K562 (cell line): ENCODE data around the gene KLK3. TPM values are rescaled to one million over a fixed set of nuclear protein-coding genes. Genes with fewer than 3 reads are reported as not detected.
A peak's percentile ranks its signal among the peaks of the same experiment; 100 is the strongest.

Source experiments
- CBFA2T2 ChIP-seq: fragments of 450-650 bp; conservative IDR thresholded peaks from 2 replicates; pipeline ENCODE4 v1.6.1; 2017; ENCODE audit warnings: mild to moderate bottlenecking
- CBX3 ChIP-seq, 2 experiments: IDR thresholded peaks; 1 replicate in 1 of 2; 2 replicates in 1 of 2; pipeline ENCODE4 v1.6.1; 2012; ENCODE audit warnings: inconsistent platforms in 2 of 2, low read length in 2 of 2, borderline replicate concordance in 1 of 2, control low read depth in 1 of 2
- EP300 ChIP-seq: IDR thresholded peaks from 2 replicates; pipeline ENCODE4 v1.6.1; 2012; ENCODE audit warnings: low read length, improper control_type of control experiment
- FOXA3 ChIP-seq, 2 experiments: fragments of 450-650 bp in 1 of 2; sonication (generic) in 1 of 2; formaldehyde crosslinking; IDR thresholded peaks in 1 of 2; conservative IDR thresholded peaks in 1 of 2; 2 replicates each; pipeline versions ENCODE4 v1.4.0 to v1.8.0; 2020 to 2022; ENCODE audit warnings: mild to moderate bottlenecking in 2 of 2, missing genetic modification reagents in 1 of 2
- HNRNPUL1 ChIP-seq: fragments of 200-400 bp; formaldehyde crosslinking; IDR thresholded peaks from 2 replicates; pipeline ENCODE4 v1.6.1; 2017; ENCODE audit warnings: low read length
- LARP7 ChIP-seq: fragments of 450-650 bp; IDR thresholded peaks from 2 replicates; pipeline ENCODE4 v1.6.1; 2016
- MTA1 ChIP-seq: fragments of 450-650 bp; IDR thresholded peaks from 2 replicates; pipeline ENCODE4 v1.6.1; 2017; ENCODE audit warnings: borderline replicate concordance
- NBN ChIP-seq: fragments of 450-650 bp; IDR thresholded peaks from 2 replicates; pipeline ENCODE4 v1.6.1; 2016; ENCODE audit warnings: low read depth, mild to moderate bottlenecking
- NR2F6 ChIP-seq: fragments of 450-650 bp; formaldehyde crosslinking; IDR thresholded peaks from 2 replicates; pipeline ENCODE4 v1.4.0; 2020; ENCODE audit warnings: mild to moderate bottlenecking
- RBBP5 ChIP-seq: fragments of 200-600 bp; sonication (generic); IDR thresholded peaks from 2 replicates; pipeline ENCODE4 v1.6.1; 2012; ENCODE audit warnings: borderline replicate concordance, mild to moderate bottlenecking, low read length, control low read depth, inconsistent platforms; ENCODE audit not compliant: insufficient read depth, poor library complexity, severe bottlenecking
- STAG1 ChIP-seq: sonication (generic); formaldehyde crosslinking; IDR thresholded peaks from 2 replicates; pipeline ENCODE4 v1.5.0; 2020; ENCODE audit warnings: missing genetic modification reagents, borderline replicate concordance
- ZNF583 ChIP-seq: fragments of 250-450 bp; sonication (Bioruptor Pico); IDR thresholded peaks from 2 replicates; pipeline ENCODE4 v1.4.0; 2020
- polyA plus RNA-seq, 8 experiments: library from polyadenylated mRNA; depleted of rRNA in 4 of 8; stranded (reverse) in 5 of 8; unstranded in 3 of 8; fragments of >200 nt; fragmentation: Nextera tagmentation in 2 of 8; fragmentation: Illumina TruSeq in 1 of 8; extraction: Ambion mirVana in 2 of 8; extraction: Trizol in 1 of 8; gene quantifications; 2 replicates each; pipeline versions ENCODE4 v1.2.1 to v1.2.3, GENCODE V29; 2011 to 2014; ENCODE audit warnings: inconsistent platforms in 1 of 8, missing spikeins in 1 of 8
- total RNA-seq, 7 experiments: library from RNA; depleted of rRNA in 6 of 7; stranded (reverse); fragments of >200 nt in 6 of 7; fragmentation: Illumina TruSeq in 2 of 7; extraction: Trizol in 2 of 7; gene quantifications; 2 replicates each; pipeline versions ENCODE4 v1.2.1 to v1.2.3, GENCODE V29; 2011 to 2021; ENCODE audit warnings: low replicate concordance in 1 of 7
- TF ChIP-seq, protein P1 (sequence below): IDR thresholded peaks from 2 replicates; pipeline ENCODE4 v1.6.1; 2011; ENCODE audit not compliant: insufficient read length; ENCODE audit errors: extremely low read depth
- TF ChIP-seq, protein P2 (sequence below), 2 experiments: fragments of 450-650 bp; IDR thresholded peaks; 2 replicates each; pipeline ENCODE4 v1.6.1; 2016; ENCODE audit warnings: mild to moderate bottlenecking in 2 of 2, borderline replicate concordance in 1 of 2, low read depth in 1 of 2, moderate library complexity in 1 of 2
- TF ChIP-seq, protein P3 (sequence below): fragments of 250-450 bp; sonication (Bioruptor Pico); IDR thresholded peaks from 2 replicates; pipeline ENCODE4 v1.5.0; 2021
- TF ChIP-seq, protein P4 (sequence below): fragments of 150-350 bp; conservative IDR thresholded peaks from 2 replicates; pipeline ENCODE4 v1.6.1; 2014; ENCODE audit warnings: low read length

The KLK3 gene
- total and polyA plus RNA-seq, 9 of the 15 experiments (the other 6 are each of a cell fraction or from before 2014, with no cell fraction given): not detected

DNA sequence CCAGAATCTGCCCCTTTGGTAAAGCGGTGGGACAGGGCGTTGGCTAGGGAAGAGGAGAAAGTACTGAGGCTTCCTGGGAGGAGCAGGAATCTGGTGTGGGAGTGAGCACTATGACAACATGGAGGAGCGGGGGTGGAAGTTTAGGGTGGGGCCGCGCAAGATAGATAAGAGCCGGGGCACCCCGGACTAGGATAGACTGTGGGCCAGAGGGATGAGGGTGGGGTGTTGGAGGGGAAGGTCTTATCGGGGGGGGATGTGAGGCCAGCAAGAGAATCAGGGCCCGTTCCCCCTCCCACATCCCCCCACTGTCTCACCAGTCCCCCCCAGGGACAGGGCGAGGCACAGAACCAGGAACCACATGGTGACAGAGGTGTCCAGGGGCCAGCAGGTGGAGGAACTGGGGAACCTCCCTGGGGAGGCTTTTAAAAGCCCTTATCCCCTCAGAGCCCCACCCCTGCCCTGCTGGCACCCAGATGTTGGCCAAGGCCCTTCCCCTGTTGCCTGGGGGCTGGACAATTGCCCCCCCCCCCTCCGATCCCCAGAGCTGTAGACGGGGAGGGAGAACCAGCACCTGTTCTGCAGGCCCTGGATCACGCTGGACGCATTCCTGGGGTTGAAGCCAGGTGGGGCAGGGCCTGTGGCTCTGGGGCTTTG is 31.2 kb upstream of the KLK3 start, which contains the start of gene KLK1 (continued):
- TF ChIP-seq MTA1: 0 out of 2 replicates have a peak, but pooled peaks have one; percentile 26
- no peak for TF ChIP-seq CBX3 (IDR thresholded peaks at IDR 0.05; ENCODE audit: borderline replicate concordance in 1 of 2, low read length in 2 of 2)
- TF ChIP-seq, protein P1, sequence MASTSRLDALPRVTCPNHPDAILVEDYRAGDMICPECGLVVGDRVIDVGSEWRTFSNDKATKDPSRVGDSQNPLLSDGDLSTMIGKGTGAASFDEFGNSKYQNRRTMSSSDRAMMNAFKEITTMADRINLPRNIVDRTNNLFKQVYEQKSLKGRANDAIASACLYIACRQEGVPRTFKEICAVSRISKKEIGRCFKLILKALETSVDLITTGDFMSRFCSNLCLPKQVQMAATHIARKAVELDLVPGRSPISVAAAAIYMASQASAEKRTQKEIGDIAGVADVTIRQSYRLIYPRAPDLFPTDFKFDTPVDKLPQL: no peak
- TF ChIP-seq FOXA3 (CRISPR knock-in tag; conservative IDR thresholded peaks at IDR 0.05 in 1 of 2, IDR thresholded peaks at IDR 0.05 in 1 of 2): no peak
- no peak for TF ChIP-seq ZNF583 (CRISPR knock-in tag)
- no peak for TF ChIP-seq LARP7
- TF ChIP-seq NBN: no peak
- no peak for TF ChIP-seq STAG1 (CRISPR knock-in tag)
- no peak for TF ChIP-seq HNRNPUL1
- peak; percentile 71 for TF ChIP-seq EP300
- TF ChIP-seq RBBP5: no peak
- TF ChIP-seq NR2F6 (CRISPR knock-in tag): no peak
- TF ChIP-seq, protein P2, sequence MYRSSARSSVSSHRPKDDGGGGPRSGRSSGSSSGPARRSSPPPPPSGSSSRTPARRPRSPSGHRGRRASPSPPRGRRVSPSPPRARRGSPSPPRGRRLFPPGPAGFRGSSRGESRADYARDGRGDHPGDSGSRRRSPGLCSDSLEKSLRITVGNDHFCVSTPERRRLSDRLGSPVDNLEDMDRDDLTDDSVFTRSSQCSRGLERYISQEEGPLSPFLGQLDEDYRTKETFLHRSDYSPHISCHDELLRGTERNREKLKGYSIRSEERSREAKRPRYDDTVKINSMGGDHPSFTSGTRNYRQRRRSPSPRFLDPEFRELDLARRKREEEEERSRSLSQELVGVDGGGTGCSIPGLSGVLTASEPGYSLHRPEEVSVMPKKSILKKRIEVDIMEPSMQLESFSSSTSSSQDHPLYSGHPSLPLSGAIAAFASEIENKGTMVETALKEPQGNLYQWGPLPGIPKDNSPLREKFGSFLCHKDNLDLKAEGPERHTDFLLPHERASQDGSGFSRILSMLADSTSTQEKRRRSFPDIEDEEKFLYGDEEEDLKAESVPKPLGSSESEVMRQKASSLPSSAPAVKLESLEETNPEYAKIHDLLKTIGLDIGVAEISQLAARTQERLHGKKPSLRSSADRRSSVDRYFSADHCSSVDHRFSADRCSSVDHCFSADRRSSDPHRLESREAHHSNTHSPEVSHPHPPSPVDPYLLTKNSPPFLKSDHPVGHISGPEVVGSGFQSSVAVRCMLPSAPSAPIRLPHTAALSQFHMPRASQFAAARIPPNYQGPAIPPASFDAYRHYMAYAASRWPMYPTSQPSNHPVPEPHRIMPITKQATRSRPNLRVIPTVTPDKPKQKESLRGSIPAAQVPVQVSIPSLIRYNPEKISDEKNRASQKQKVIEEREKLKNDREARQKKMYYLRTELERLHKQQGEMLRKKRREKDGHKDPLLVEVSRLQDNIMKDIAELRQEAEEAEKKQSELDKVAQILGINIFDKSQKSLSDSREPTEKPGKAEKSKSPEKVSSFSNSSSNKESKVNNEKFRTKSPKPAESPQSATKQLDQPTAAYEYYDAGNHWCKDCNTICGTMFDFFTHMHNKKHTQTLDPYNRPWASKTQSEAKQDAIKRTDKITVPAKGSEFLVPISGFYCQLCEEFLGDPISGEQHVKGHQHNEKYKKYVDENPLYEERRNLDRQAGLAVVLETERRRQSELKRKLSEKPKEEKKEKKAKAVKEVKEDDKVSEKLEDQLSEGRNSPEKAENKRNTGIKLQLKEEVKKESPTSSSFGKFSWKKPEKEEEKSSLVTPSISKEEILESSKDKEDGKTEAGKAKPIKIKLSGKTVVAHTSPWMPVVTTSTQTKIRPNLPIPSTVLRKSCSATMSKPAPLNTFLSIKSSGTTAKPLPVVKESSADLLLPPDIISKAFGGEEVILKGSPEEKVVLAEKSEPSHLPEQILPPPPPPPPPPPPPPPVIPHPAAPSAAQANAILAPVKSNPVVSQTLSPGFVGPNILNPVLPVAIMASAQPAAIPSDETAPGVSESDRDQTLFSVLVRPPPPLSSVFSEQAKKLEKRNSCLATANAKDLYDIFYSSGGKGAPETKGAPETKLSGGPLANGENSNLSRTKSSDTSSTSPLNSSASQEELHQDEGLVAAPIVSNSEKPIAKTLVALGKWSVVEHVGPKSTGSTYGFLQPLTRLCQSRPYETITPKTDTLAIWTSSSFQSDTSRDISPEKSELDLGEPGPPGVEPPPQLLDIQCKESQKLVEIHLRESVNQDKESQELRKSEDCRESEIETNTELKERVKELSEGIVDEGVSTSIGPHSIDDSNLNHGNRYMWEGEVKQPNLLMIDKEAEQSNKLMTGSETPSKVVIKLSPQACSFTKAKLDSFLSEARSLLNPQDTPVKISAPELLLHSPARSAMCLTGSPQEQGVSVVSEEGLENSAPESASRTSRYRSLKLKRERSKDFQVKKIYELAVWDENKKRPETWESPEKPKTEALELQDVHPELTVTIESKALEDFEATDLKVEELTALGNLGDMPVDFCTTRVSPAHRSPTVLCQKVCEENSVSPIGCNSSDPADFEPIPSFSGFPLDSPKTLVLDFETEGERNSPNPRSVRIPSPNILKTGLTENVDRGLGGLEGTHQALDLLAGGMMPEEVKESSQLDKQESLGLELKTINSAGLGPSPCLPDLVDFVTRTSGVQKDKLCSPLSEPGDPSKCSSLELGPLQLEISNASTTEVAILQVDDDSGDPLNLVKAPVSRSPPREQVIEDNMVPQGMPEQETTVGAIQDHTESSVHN (IDR thresholded peaks at IDR 0.05; ENCODE audit: borderline replicate concordance in 1 of 2, low read depth in 1 of 2): no peak
- TF ChIP-seq, protein P3, sequence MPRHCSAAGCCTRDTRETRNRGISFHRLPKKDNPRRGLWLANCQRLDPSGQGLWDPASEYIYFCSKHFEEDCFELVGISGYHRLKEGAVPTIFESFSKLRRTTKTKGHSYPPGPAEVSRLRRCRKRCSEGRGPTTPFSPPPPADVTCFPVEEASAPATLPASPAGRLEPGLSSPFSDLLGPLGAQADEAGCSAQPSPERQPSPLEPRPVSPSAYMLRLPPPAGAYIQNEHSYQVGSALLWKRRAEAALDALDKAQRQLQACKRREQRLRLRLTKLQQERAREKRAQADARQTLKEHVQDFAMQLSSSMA (CRISPR knock-in tag): no peak
- TF ChIP-seq CBFA2T2: no peak
- TF ChIP-seq, protein P4, sequence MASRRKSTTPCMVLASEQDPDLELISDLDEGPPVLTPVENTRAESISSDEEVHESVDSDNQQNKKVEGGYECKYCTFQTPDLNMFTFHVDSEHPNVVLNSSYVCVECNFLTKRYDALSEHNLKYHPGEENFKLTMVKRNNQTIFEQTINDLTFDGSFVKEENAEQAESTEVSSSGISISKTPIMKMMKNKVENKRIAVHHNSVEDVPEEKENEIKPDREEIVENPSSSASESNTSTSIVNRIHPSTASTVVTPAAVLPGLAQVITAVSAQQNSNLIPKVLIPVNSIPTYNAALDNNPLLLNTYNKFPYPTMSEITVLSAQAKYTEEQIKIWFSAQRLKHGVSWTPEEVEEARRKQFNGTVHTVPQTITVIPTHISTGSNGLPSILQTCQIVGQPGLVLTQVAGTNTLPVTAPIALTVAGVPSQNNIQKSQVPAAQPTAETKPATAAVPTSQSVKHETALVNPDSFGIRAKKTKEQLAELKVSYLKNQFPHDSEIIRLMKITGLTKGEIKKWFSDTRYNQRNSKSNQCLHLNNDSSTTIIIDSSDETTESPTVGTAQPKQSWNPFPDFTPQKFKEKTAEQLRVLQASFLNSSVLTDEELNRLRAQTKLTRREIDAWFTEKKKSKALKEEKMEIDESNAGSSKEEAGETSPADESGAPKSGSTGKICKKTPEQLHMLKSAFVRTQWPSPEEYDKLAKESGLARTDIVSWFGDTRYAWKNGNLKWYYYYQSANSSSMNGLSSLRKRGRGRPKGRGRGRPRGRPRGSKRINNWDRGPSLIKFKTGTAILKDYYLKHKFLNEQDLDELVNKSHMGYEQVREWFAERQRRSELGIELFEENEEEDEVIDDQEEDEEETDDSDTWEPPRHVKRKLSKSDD: no peak
